SJCRH30 (cell line): ENCODE data around the gene DIAPH3. TPM values are rescaled to one million over a fixed set of nuclear protein-coding genes. Genes with fewer than 3 reads are reported as not detected.
A peak's percentile ranks its signal among the peaks of the same experiment; 100 is the strongest.
"Not testable (repeated sequence)": the region's sequence is repeated elsewhere in the genome, so short reads cannot be mapped to it uniquely, and the experiment has no call there.

Experiments
- DNase-seq, 2 experiments: peaks; one replicate each; pipeline ENCODE4 v3.0.0-alpha.2; 2015 to 2020
- H3K27ac ChIP-seq: fragments of 250-450 bp; sonication (Bioruptor Pico); 2 replicates; pipeline ENCODE4 v1.5.1; 2020; ENCODE audit warnings: mild to moderate bottlenecking, moderate library complexity
- H3K27me3 ChIP-seq: fragments of 250-450 bp; sonication (Bioruptor Pico); 2 replicates; pipeline ENCODE4 v1.5.1; 2020; ENCODE audit warnings: mild to moderate bottlenecking, moderate library complexity
- H3K36me3 ChIP-seq: fragments of 250-450 bp; sonication (Bioruptor Pico); 2 replicates; pipeline ENCODE4 v1.5.1; 2020; ENCODE audit warnings: mild to moderate bottlenecking, moderate library complexity
- H3K4me1 ChIP-seq: fragments of 250-450 bp; sonication (Bioruptor Pico); 2 replicates; pipeline ENCODE4 v1.5.1; 2020; ENCODE audit warnings: mild to moderate bottlenecking, moderate library complexity
- H3K4me3 ChIP-seq: fragments of 250-450 bp; sonication (Bioruptor Pico); 2 replicates; pipeline ENCODE4 v1.5.1; 2020; ENCODE audit warnings: mild to moderate bottlenecking, moderate library complexity
- H3K9me3 ChIP-seq: fragments of 250-450 bp; sonication (Bioruptor Pico); replicated peaks from 2 replicates; pipeline ENCODE4 v1.5.1; 2020; ENCODE audit warnings: mild to moderate bottlenecking, moderate library complexity
- total RNA-seq: library from RNA; depleted of rRNA; stranded (reverse); fragments of >200 nt; shearing (Covaris generic); gene quantifications from 2 replicates; pipeline ENCODE4 v1.2.3, GENCODE V29; 2014; rRNA removed

DIAPH3 gene, protein sequence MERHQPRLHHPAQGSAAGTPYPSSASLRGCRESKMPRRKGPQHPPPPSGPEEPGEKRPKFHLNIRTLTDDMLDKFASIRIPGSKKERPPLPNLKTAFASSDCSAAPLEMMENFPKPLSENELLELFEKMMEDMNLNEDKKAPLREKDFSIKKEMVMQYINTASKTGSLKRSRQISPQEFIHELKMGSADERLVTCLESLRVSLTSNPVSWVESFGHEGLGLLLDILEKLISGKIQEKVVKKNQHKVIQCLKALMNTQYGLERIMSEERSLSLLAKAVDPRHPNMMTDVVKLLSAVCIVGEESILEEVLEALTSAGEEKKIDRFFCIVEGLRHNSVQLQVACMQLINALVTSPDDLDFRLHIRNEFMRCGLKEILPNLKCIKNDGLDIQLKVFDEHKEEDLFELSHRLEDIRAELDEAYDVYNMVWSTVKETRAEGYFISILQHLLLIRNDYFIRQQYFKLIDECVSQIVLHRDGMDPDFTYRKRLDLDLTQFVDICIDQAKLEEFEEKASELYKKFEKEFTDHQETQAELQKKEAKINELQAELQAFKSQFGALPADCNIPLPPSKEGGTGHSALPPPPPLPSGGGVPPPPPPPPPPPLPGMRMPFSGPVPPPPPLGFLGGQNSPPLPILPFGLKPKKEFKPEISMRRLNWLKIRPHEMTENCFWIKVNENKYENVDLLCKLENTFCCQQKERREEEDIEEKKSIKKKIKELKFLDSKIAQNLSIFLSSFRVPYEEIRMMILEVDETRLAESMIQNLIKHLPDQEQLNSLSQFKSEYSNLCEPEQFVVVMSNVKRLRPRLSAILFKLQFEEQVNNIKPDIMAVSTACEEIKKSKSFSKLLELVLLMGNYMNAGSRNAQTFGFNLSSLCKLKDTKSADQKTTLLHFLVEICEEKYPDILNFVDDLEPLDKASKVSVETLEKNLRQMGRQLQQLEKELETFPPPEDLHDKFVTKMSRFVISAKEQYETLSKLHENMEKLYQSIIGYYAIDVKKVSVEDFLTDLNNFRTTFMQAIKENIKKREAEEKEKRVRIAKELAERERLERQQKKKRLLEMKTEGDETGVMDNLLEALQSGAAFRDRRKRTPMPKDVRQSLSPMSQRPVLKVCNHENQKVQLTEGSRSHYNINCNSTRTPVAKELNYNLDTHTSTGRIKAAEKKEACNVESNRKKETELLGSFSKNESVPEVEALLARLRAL
- total RNA-seq: 29.6 and 37.7 TPM in 2 replicates

DNA sequence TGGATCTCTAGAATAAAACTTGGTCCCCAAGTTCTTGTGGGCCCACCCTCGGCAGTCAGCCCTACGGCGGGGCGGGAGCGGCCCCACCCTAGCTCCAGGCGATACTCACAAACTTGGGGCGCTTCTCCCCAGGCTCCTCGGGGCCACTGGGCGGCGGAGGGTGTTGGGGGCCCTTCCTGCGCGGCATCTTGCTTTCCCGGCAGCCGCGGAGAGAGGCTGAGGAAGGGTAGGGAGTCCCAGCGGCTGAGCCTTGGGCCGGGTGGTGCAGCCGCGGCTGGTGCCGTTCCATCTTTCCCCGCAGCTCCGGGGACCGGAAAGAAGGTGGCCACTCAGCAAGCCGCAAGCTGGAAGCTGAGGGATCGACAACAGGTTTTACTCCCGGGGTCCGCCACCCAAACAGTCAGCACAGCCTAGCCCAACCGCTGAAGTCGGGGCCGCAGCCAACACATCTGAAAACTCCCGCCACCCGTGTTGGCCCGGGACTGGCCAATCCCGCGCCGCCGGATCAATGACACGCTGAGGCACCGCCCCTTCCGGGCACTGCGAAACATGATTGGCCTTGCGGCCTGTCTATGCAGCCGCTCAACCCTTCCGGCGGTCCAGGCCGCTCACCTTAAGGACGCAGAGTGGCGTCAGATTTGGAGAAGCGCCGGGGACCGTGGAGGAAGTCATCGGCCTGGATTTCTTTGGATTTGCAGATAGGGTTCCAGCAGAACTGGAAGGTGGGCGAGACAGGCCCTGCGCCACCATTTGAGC lies at the start of gene DIAPH3:
Gene DIAPH3, minus strand, starts transcription at position 451 of the 756 bp plus-strand sequence. Its CDS starts 162 bp downstream, at position 289.
- H3K27ac ChIP-seq: peak within 1 kb of the TSS; percentile 96
- DNase-seq: peak; percentile 96 to 97
- H3K4me3 ChIP-seq: peak within 1 kb of the TSS; percentile 78
- H3K27me3 ChIP-seq: no peaks in the 10 kb centered on the region
- H3K36me3 ChIP-seq: peaks cover 25% of the 10 kb centered on the region
- no peaks in the 10 kb centered on the region for H3K4me1 ChIP-seq
- H3K9me3 ChIP-seq: 0 out of 2 replicates have a peak, but pooled peaks cover 5% of the 10 kb centered on the region

DNA sequence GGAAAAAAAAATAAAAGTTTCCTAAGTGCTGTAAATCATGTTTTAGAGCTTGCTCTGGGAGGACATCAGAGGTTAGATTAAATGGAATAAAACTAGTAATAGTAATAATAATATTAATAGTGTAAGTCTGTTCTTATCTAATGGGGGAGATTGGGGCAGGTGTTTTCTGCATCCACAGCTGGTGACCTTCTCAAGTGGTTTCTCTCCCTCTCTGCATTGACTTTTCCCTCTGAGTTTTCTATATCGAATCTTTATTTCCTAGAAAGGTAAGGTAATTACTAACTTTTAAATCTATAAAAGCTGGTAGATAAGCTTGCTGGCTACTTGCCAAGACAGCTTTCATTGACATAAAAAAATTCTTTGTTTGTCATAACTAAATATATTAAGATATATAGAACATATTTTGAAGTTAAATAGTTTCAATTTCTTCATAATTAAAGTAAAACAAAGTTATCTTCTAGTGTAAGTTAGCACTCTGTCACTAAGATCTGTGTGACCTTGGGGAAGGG lies 49.6 kb upstream of the DIAPH3 start:
- Histone ChIP-seq H3K27ac (no peak overlapping the region), H3K9me3 (no peaks in the 10 kb centered on the region), H3K4me3 (no peak overlapping the region), H3K27me3 (no peaks in the 10 kb centered on the region), H3K4me1 (no peaks in the 10 kb centered on the region), H3K36me3 (no peaks in the 10 kb centered on the region)
- DNase-seq: no peak

DNA sequence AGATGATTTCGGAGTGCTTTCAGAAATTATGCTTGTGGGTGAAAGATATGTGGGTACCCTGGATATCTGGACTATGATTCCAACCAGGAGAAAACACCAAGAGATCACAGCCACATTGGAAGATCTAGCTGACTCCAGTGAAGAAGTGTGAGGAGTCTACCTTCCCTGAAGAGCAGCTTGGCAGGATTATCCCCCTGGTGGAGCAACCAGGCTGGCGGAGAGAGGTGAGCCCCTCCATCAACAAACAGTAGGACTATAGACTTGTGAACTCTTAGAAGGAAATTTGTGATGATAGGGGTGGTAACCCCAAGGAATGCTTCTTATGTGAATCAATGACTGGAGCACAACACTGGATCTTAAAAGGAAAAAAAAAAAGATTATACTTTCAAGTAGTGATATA lies 47.8 kb upstream of the DIAPH3 start:
- Histone ChIP-seq H3K4me3 (no peak overlapping the region), H3K27ac (no peak overlapping the region), H3K4me1 (no peaks in the 10 kb centered on the region), H3K27me3 (no peaks in the 10 kb centered on the region), H3K36me3 (no peaks in the 10 kb centered on the region), H3K9me3 (no peaks in the 10 kb centered on the region)
- no peak for DNase-seq

DNA sequence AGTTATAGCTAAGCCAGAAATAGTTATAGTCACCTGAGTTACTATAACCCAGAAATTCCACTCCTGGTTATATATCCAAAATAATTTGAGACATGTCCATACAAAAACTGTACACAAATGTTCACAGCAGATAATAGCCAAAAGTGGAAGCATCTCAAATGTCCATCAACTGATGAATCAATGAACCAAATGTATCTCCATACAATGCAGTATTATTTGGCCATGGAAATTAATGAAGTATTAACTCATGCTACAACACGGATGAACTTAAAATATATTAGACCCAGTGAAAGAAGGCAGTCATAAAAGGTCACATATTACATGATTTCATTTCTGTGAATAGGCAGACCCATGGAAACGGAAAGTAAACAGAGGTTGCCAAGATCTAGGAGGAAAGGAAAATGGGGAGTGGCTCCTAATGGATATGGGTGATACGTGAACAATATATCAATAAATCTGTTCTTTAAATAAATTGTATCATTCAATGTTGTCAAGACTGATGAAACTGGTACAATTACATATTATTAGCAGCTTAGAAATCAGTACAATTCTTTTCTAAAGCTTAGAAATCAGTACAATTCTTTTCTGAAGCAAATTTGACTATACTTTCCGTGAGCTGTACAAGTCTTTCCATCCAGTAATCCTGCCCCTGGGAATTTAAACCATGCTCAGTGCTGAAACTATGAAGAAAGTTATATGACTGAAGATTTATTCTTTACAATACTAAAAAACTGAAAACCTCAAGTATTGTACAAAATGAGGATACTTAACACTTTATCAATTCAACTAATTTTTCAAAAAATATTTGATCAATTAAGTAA lies 47.0 kb upstream of the DIAPH3 start:
- no peaks in the 10 kb centered on the region for H3K27me3 ChIP-seq
- no peaks in the 10 kb centered on the region for H3K9me3 ChIP-seq
- no peak for DNase-seq
- H3K27ac ChIP-seq: no peak overlapping the region
- H3K4me1 ChIP-seq: no peaks in the 10 kb centered on the region
- no peak overlapping the region for H3K4me3 ChIP-seq
- no peaks in the 10 kb centered on the region for H3K36me3 ChIP-seq

DNA sequence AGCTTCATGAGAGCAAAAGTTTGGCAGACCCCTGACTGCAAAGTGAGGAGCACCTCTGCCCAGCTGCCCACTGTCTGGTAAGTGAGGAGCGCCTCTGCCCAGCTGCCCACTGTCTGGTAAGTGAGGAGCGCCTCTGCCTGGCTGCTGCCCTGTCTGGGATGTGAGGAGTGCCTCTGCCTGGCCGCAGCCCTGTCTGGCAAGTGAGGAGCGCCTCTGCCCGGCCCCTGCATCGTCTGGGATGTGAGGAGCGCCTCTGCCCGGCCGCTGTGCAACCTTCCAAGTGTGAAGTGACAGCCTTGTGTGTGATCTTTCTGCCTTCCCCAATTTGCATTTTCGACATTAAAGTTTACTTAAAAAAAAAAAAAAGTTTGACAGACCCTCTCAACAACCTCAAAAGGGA lies 41.8 kb upstream of the DIAPH3 start:
- not testable (repeated sequence) for DNase-seq, H3K27ac ChIP-seq, H3K36me3 ChIP-seq, H3K4me3 ChIP-seq, H3K27me3 ChIP-seq, H3K9me3 ChIP-seq, H3K4me1 ChIP-seq

DNA sequence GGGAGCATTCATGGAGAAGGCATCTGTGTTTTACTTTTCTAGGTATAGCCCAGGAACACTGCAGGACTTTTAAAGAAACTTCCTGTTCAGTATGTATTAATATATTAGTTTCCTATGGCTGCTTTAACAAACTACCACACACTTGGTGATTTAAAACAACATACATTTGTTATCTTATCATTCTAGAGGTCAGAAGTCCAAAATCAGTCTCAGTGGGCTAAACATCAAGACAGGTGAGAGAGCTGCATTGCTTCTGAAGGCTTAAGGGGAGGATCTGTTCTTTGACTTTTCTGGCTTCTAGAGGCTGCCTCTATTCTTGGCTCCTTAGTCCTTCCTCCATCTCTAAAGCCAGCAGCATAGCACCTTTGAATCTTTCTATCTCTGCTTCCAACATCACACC lies 37.6 kb upstream of the DIAPH3 start:
- no peak overlapping the region for H3K27ac ChIP-seq
- no peaks in the 10 kb centered on the region for H3K9me3 ChIP-seq
- no peaks in the 10 kb centered on the region for H3K36me3 ChIP-seq
- H3K4me1 ChIP-seq: no peaks in the 10 kb centered on the region
- no peak for DNase-seq
- no peak overlapping the region for H3K4me3 ChIP-seq
- H3K27me3 ChIP-seq: no peaks in the 10 kb centered on the region

DNA sequence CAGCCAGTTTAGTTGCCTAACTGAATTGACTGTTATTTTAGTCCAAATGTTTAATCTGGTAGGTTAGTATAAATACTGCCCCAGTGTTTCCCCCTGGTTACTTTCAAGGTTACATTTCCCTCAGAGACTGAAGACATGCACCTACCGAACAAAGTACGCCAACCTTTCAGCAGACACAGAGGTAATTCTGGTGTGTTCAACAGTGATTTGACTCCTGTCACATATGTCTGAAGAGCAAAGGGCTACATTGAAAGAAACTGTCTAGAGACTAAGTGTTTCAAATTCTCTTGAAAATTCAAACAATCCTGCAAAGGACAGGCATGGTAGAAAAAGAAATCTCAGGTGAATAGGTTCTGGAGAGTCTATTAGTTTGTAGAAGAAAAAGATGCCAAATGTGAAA lies 32.2 kb upstream of the DIAPH3 start:
- H3K4me3 ChIP-seq, H3K36me3 ChIP-seq, H3K27me3 ChIP-seq, DNase-seq, H3K9me3 ChIP-seq, H3K4me1 ChIP-seq, H3K27ac ChIP-seq: not testable (repeated sequence)

DNA sequence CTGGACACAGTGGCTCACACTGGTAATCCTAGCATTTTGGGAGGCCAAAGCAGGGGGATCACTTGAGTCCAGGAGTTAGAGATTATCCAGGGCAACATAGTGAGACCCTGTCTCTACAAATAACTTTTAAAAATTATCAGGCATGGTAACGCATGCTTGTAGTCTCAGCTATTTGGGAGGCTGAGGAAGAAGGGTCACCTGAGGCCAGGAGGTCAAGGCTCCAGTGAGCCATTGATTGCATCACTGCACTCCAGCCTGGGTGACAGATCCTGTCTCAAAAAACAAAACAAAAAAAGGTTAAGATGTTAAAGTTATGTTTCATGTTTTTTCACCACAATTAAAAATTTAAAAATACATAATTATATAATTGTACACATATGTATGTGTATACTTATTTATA lies 19.2 kb upstream of the DIAPH3 start:
- H3K36me3 ChIP-seq: no peaks in the 10 kb centered on the region
- DNase-seq: no peak
- no peaks in the 10 kb centered on the region for H3K9me3 ChIP-seq

DNA sequence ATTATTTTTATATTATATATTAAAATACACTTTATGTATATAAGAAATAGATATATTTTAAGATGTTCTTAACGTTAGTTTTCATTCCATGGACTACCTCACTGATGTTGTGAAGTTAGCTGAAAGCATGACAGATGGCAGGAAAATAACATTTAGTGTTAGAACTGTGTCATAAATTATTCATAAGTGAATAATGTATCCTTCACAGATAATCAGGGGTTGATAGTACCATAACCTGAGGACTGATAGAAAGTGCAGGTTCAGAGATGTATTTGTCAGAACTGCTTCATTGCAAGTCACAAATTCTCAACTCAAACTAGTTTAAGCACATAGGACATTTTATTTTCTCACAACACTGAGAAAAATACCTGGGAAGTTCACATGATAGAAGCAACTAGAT lies 14.6 kb upstream of the DIAPH3 start:
- no peaks in the 10 kb centered on the region for H3K36me3 ChIP-seq
- H3K4me3 ChIP-seq: no peak overlapping the region
- no peaks in the 10 kb centered on the region for H3K4me1 ChIP-seq
- no peak overlapping the region for H3K27ac ChIP-seq
- H3K9me3 ChIP-seq: no peaks in the 10 kb centered on the region
- DNase-seq: no peak
- no peaks in the 10 kb centered on the region for H3K27me3 ChIP-seq

More for the DNA sequence above, 19.2 kb upstream of the DIAPH3 start:
- Histone ChIP-seq H3K27ac (no peak overlapping the region), H3K4me1 (no peaks in the 10 kb centered on the region), H3K4me3 (no peak overlapping the region), H3K27me3 (no peaks in the 10 kb centered on the region)

DNA sequence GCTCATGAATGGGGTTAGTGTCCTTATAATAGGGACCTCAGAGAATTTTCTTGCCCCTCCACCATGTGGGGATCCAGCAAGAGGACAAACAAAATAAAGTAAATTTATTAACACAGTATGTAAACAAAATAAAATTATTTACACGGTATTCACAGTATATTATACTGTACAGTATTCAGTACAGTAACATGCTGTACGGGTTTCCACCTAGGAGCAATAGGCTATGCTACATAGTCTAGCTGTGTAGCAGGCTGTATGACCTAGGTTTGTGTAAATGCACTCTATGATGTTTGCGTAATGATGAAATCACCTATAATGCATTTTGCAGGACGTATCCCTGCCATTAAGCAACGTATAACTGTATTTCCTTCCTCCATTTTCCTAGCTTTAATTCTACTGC lies 11.8 kb upstream of the DIAPH3 start:
- Histone ChIP-seq H3K4me1 (no peaks in the 10 kb centered on the region), H3K9me3 (no peaks in the 10 kb centered on the region), H3K27me3 (no peaks in the 10 kb centered on the region), H3K36me3 (no peaks in the 10 kb centered on the region), H3K4me3 (no peak overlapping the region), H3K27ac (no peak overlapping the region)
- DNase-seq: no peak

DNA sequence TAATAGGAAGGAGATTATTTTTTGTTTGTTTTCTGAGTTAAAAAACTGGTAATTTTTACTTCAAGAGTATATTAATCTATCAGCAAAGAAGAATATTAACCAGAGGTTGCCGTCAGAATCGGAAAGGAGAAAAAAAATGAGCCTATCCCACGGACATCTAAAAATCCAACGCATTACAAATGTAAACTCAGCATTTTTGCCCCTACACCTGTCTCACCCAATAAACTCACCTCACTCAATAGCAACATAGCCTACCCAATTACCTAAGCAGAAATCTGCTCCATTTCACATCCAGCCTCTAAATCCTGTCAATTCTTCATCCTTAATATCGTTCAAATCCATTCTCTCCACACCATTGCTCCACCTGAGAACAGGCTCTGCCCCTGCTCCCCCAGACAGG lies 10.4 kb upstream of the DIAPH3 start:
- Histone ChIP-seq H3K4me1 (no peaks in the 10 kb centered on the region), H3K27me3 (no peaks in the 10 kb centered on the region), H3K4me3 (no peak overlapping the region), H3K9me3 (no peaks in the 10 kb centered on the region), H3K27ac (no peak overlapping the region), H3K36me3 (no peaks in the 10 kb centered on the region)
- DNase-seq: no peak

DNA sequence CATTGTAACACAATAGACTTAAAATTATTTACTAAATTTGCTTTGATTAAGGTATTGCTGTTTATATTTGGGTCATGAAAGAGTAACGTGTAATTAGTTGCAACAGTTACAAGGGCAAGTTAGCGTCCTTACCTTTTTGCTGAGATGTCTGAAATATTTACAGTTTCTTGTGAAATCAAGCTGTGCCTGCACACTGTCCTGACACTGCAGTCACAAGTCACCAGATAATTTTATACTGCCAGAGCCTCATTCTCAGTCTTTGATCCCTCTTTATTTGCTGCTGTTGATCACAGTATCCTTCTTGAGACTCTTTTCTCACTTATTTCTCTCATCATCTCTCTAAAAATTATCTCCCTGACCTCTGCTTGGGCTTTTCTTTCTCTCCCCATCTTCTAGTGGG lies 8.4 kb upstream of the DIAPH3 start:
- H3K36me3 ChIP-seq: no peaks in the 10 kb centered on the region
- H3K9me3 ChIP-seq: no peaks in the 10 kb centered on the region
- no peak overlapping the region for H3K27ac ChIP-seq
- no peaks in the 10 kb centered on the region for H3K4me1 ChIP-seq
- no peaks in the 10 kb centered on the region for H3K27me3 ChIP-seq
- H3K4me3 ChIP-seq: no peak overlapping the region
- no peak for DNase-seq

DNA sequence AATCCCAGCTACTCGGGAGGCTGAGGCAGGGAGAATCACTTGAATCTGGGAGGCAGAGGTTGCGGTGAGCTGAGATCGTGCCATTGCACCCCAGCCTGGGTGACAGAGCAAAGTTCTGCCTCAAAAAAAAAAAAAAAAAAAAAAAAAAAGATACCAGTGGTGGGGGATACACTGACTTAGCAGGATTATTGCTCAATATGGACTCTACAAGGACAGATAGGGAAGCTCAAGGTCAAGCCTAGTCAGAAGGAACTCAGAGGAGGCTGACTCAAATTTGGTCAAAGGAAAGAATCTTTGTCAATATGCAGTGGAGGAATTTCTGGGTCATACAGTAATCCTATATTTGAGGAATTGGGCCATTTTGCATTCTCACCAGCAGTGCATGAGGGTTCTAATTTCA lies 6.7 kb upstream of the DIAPH3 start:
- no peak for DNase-seq
- H3K4me3 ChIP-seq: no peak overlapping the region
- no peak overlapping the region for H3K27ac ChIP-seq
- no peaks in the 10 kb centered on the region for H3K9me3 ChIP-seq
- no peaks in the 10 kb centered on the region for H3K36me3 ChIP-seq
- H3K27me3 ChIP-seq: no peaks in the 10 kb centered on the region
- no peaks in the 10 kb centered on the region for H3K4me1 ChIP-seq
